Left cardiac atrium (tissue), 4 donors: ENCODE data around the gene DYNC1H1. TPM values are rescaled to one million over a fixed set of nuclear protein-coding genes. Genes with fewer than 3 reads are reported as not detected.

ENCODE experiments used
- ATAC-seq, 2 donors: fragments of 200-7000 bp; cut with Tn5 transposase; one replicate each; pipeline ENCODE4 v1.9.1; 2020; ENCODE audit warnings: mild to moderate bottlenecking in 2 of 2, moderate library complexity in 2 of 2
- DNase-seq: peaks from one replicate; pipeline ENCODE4 v3.0.0-alpha.2; 2020
- intact Hi-C, 2 donors: fragments of 100-400 bp; cut with DNase I; formaldehyde crosslinking; loops; one replicate each; pipeline versions ENCODE4 v1.14.1 to v1.15.1; 2022 to 2023
- long read RNA-seq: library from polyadenylated mRNA; unstranded; transcript quantifications from one replicate; pipeline ENCODE4 v2.0.0, GENCODE V29; 2021
- total RNA-seq, 2 donors: library from RNA; stranded (reverse); fragmentation: NEBNext Ultra II Directional; extraction: Animal tissue kit (Norgen Biotek cat#: 25700); gene quantifications; one replicate each; pipeline ENCODE4 v1.2.1, GENCODE V29; 2021
- donor health status: DM: no; HTN: yes; CAD: no.
- donor health status: DM: no; HTN: yes; CAD: no; lungs with severe emphysema.
- donor health status: DM: yes; HTN: yes; CAD: no.
- donor health status: Dilated cardiomyopathy.

DYNC1H1 gene
- total RNA-seq: 100 to 1,000 TPM; 298 to 361 TPM
- long read RNA-seq, partial matches to known transcripts: 113 of 118 reads
- long read RNA-seq, other reads (novel, unspliced or antisense): 5 of 118 reads

GRCh38 chr14:101964297-101965180 is at the start of gene DYNC1H1:
Gene DYNC1H1 (plus strand): TSS chr14:101964573. CDS start chr14:101964692, 119 bp downstream.
- DNase-seq (peak; percentile 97), ATAC-seq (peak; percentile 91 to 96)
- intact Hi-C loops: loop anchor here (5.0 to 10.0 kb wide), 3 partner anchors 133 to 257 kb away; partner anchors contain the start of gene PPP2R5C (in 2 of the 2)

- DNase-seq (no peak), ATAC-seq (peak; percentile 16 to 44)
- intact Hi-C loops: no loop called here
Observed at GRCh38 chr14:101915871-101916815, 48.2 kb upstream of the DYNC1H1 start.

GRCh38 chr14:101916816-101917412 is 47.5 kb upstream of the DYNC1H1 start:
- intact Hi-C loops: no loop called here
- no peak for DNase-seq
- ATAC-seq: peak; percentile 13 to 73

GRCh38 chr14:101917413-101918017 is 46.9 kb upstream of the DYNC1H1 start:
- DNase-seq (no peak), ATAC-seq (peak in 1 of 2 donors; percentile 54)
- intact Hi-C loops: no loop called here

- no peak for DNase-seq
Observed at GRCh38 chr14:101918065-101918989, 46.0 kb upstream of the DYNC1H1 start.

GRCh38 chr14:101920271-101920670 is 44.1 kb upstream of the DYNC1H1 start:
- ATAC-seq: no peak
- intact Hi-C loops: loop anchor here in 1 of 2 donors (10.0 kb wide), 1 partner anchor 145 kb away; no protein-coding TSS in a partner anchor
- DNase-seq: no peak

More at GRCh38 chr14:101918065-101918989, 46.0 kb upstream of the DYNC1H1 start:
- ATAC-seq: no peak
- intact Hi-C loops: no loop called here

- DNase-seq: no peak
- intact Hi-C loops: loop anchor here in 1 of 2 donors (10.0 kb wide), 1 partner anchor 148 kb away; no protein-coding TSS in a partner anchor
- no peak for ATAC-seq
Observed at GRCh38 chr14:101922866-101923265, 41.5 kb upstream of the DYNC1H1 start.

- ATAC-seq (no peak), DNase-seq (no peak)
- intact Hi-C loops: loop anchor here in 1 of 2 donors (10.0 kb wide), 1 partner anchor 150 kb away; no protein-coding TSS in a partner anchor
Observed at GRCh38 chr14:101925152-101925551, 39.2 kb upstream of the DYNC1H1 start.

- ATAC-seq (no peak), DNase-seq (no peak)
- intact Hi-C loops: loop anchor here in 1 of 2 donors (10.0 kb wide), 1 partner anchor 151 kb away; no protein-coding TSS in a partner anchor
Observed at GRCh38 chr14:101926085-101926484, 38.3 kb upstream of the DYNC1H1 start.

- intact Hi-C loops: loop anchor here in 1 of 2 donors (10.0 kb wide), 1 partner anchor 152 kb away; no protein-coding TSS in a partner anchor
- ATAC-seq: no peak
- DNase-seq: no peak
Observed at GRCh38 chr14:101926620-101927019, 37.8 kb upstream of the DYNC1H1 start.

GRCh38 chr14:101927859-101928258 is 36.5 kb upstream of the DYNC1H1 start:
- DNase-seq: peak; percentile 92
- peak; percentile 99 for ATAC-seq
- intact Hi-C loops: loop anchor here in 1 of 2 donors (10.0 kb wide), 1 partner anchor 153 kb away; no protein-coding TSS in a partner anchor

- intact Hi-C loops: loop anchor here in 1 of 2 donors (10.0 kb wide), 1 partner anchor 154 kb away; no protein-coding TSS in a partner anchor
- ATAC-seq (peak; percentile 12 to 30), DNase-seq (no peak)
Observed at GRCh38 chr14:101928415-101928841, 35.9 kb upstream of the DYNC1H1 start.

- DNase-seq (no peak), ATAC-seq (no peak)
- intact Hi-C loops: loop anchor here in 1 of 2 donors (10.0 kb wide), 1 partner anchor 154 kb away; no protein-coding TSS in a partner anchor
Observed at GRCh38 chr14:101929096-101929495, 35.3 kb upstream of the DYNC1H1 start.

- intact Hi-C loops: loop anchor here in 1 of 2 donors (10.0 kb wide), 1 partner anchor 155 kb away; no protein-coding TSS in a partner anchor
- no peak for ATAC-seq
Observed at GRCh38 chr14:101929946-101930345, 34.4 kb upstream of the DYNC1H1 start.

GRCh38 chr14:101932673-101933072 is 31.7 kb upstream of the DYNC1H1 start:
- intact Hi-C loops: no loop called here
- no peak for ATAC-seq
- DNase-seq: no peak

More at GRCh38 chr14:101929946-101930345, 34.4 kb upstream of the DYNC1H1 start:
- no peak for DNase-seq

- intact Hi-C loops: no loop called here
- ATAC-seq: no peak
- DNase-seq: no peak
Observed at GRCh38 chr14:101933209-101933608, 31.2 kb upstream of the DYNC1H1 start.
